Heart left ventricle (tissue), 16 donors: Measurements from ENCODE around the gene ACE2. TPM values are rescaled to one million over a fixed set of nuclear protein-coding genes. Genes with fewer than 3 reads are reported as not detected.
A peak's percentile ranks its signal among the peaks of the same experiment; 100 is the strongest.

Source experiments
- ATAC-seq, 4 donors: fragments of 200-7000 bp; cut with Tn5 transposase; one replicate each; pipeline ENCODE4 v1.9.1; 2020 to 2022; ENCODE audit warnings: moderate library complexity in 4 of 4, mild to moderate bottlenecking in 3 of 4, moderate number of reproducible peaks in 1 of 4
- DNase-seq, 5 donors: peaks; one replicate each; pipeline ENCODE4 v3.0.0-alpha.2; 2020
- H3K27ac ChIP-seq, 12 donors: fragments of 200-600 bp; sonication (generic) in 4 of 12; one replicate each; pipeline versions ENCODE4 v1.5.0 to v1.8.0; 2016 to 2022; ENCODE audit warnings: mild to moderate bottlenecking in 2 of 12
- H3K27me3 ChIP-seq, 9 donors: fragments of 200-600 bp; sonication (generic) in 2 of 9; one replicate each; pipeline versions ENCODE4 v1.5.1 to v1.8.0; 2016 to 2022; ENCODE audit warnings: mild to moderate bottlenecking in 3 of 9
- H3K36me3 ChIP-seq, 9 donors: fragments of 200-600 bp; sonication (generic) in 2 of 9; one replicate each; pipeline versions ENCODE4 v1.5.0 to v1.8.0; 2018 to 2022; ENCODE audit warnings: mild to moderate bottlenecking in 2 of 9
- H3K4me1 ChIP-seq, 12 donors: fragments of 200-600 bp; sonication (generic) in 4 of 12; one replicate each; pipeline versions ENCODE4 v1.5.0 to v1.8.0; 2016 to 2022; ENCODE audit warnings: mild to moderate bottlenecking in 3 of 12
- H3K4me3 ChIP-seq, 12 donors: fragments of 200-600 bp; sonication (generic) in 4 of 12; one replicate each; pipeline versions ENCODE4 v1.5.0 to v1.8.0; 2017 to 2022; ENCODE audit warnings: mild to moderate bottlenecking in 9 of 12, moderate library complexity in 4 of 12
- H3K9me3 ChIP-seq, 12 donors: fragments of 200-600 bp; sonication (generic) in 4 of 12; one replicate each; pipeline versions ENCODE4 v1.5.0 to v1.8.0; 2016 to 2022; ENCODE audit warnings: mild to moderate bottlenecking in 1 of 12
- POLR2A ChIP-seq, 2 donors: fragments of 450-650 bp; IDR thresholded peaks; one replicate each; pipeline ENCODE4 v1.6.1; 2017; ENCODE audit warnings: antibody characterized with exemption in 2 of 2, mild to moderate bottlenecking in 2 of 2, moderate library complexity in 2 of 2
- WGBS, 4 donors: extraction: QIAGEN DNeasy Blood & Tissue Kit in 2 of 4; methylation state at CpG; one replicate each; pipeline versions ENCODE4 v1.1.5 to v1.1.7; 2013 to 2018; 5-methylcytosine and 5-hydroxymethylcytosine counted together
- intact Hi-C, 10 donors: fragments of 100-400 bp; cut with DNase I; formaldehyde crosslinking; loops; one replicate each; pipeline versions ENCODE4 v1.11.1 to v1.14.2; 2022
- polyA plus RNA-seq, 2 donors: library from polyadenylated mRNA; stranded (reverse); fragments of 200-250 nt; gene quantifications; one replicate each; pipeline ENCODE4 v1.2.3, GENCODE V29; 2013
- total RNA-seq, 9 donors: library from RNA; depleted of rRNA in 2 of 9; stranded (reverse); fragments of >200 nt in 2 of 9; fragmentation: NEBNext Ultra II Directional in 3 of 9; extraction: Animal tissue kit (Norgen Biotek cat#: 25700) in 3 of 9; gene quantifications; one replicate each; pipeline versions ENCODE4 v1.1.0 to v1.2.4, GENCODE V29; 2016 to 2023
- TF ChIP-seq, protein P1 (sequence below), 12 donors: fragments of 200-600 bp; sonication (generic) in 4 of 12; IDR thresholded peaks; one replicate each; pipeline versions ENCODE4 v1.5.0 to v1.8.0; 2018 to 2022; ENCODE audit warnings: antibody characterized with exemption in 12 of 12, mild to moderate bottlenecking in 5 of 12
- donor health status: ischemic (EF 13 %, LVEDD 7.1; RV severe dilation, severe dysfunction).
- donor health status: healthy with polysubstance abuse.
- donor health status: DM: no; HTN: yes; CAD: no.
- donor health status: DM: no; HTN: no; CAD: no.
- donor health status: ischemic (EF 25% LVEDD 6.9; RV normal size, moderate dysfunction).
- donor health status: ischemic (EF 25% LVEDD 5.7; RV mildly dilated, moderate dysfunction).
- donor health status: healthy.
- donor health status: DM: yes; HTN: yes; CAD: no.
- donor health status: ischemic (EF 35%, LVEDD 5.7; RV mildly dilated, moderate dysfunction).
- donor health status: nonischemic (EF 11% LVEDD 7.7; RV severe dilation, severe dysfunction).
- donor health status: DM: yes; HTN: yes; CAD: no.
- donor health status: PGD.
- donor health status: ischemic (EF 29% LVEDD 5.4; RV normal size, mild dysfunction).
- donor health status: nonischemic (EF 23%, LVEDD 6.1; RV moderate dilation, normal function).

ACE2 gene
- total and polyA plus RNA-seq, 11 donors, result 5.0 to 59.4 (median 19.9) TPM

- H3K4me3 ChIP-seq, result no peak overlapping the region
- no peak for TF ChIP-seq POLR2A (IDR thresholded peaks at IDR 0.05)
- TF ChIP-seq, protein P1, sequence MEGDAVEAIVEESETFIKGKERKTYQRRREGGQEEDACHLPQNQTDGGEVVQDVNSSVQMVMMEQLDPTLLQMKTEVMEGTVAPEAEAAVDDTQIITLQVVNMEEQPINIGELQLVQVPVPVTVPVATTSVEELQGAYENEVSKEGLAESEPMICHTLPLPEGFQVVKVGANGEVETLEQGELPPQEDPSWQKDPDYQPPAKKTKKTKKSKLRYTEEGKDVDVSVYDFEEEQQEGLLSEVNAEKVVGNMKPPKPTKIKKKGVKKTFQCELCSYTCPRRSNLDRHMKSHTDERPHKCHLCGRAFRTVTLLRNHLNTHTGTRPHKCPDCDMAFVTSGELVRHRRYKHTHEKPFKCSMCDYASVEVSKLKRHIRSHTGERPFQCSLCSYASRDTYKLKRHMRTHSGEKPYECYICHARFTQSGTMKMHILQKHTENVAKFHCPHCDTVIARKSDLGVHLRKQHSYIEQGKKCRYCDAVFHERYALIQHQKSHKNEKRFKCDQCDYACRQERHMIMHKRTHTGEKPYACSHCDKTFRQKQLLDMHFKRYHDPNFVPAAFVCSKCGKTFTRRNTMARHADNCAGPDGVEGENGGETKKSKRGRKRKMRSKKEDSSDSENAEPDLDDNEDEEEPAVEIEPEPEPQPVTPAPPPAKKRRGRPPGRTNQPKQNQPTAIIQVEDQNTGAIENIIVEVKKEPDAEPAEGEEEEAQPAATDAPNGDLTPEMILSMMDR (IDR thresholded peaks at IDR 0.05), result no peak
- H3K4me1 ChIP-seq, result peaks cover 0 to 20% (median 2%) of the 10 kb centered on the region in 12 donors
- no peaks in the 10 kb centered on the region for H3K9me3 ChIP-seq
- peaks cover 0 to 31% (median 0%) of the 10 kb centered on the region in 9 donors for H3K27me3 ChIP-seq
- H3K27ac ChIP-seq, result no peak overlapping the region
- H3K36me3 ChIP-seq, result no peaks in the 10 kb centered on the region
- DNase-seq, result no peak
- no peak for ATAC-seq
- intact Hi-C loops, result no loop called here
These were observed 71.6 kb downstream of the ACE2 start for GRCh38 chrX:15529165-15529564.

GRCh38 chrX:15525664-15526416 lies 74.9 kb downstream of the ACE2 start:
- DNase-seq (no peak), ATAC-seq (no peak)
- no peak overlapping the region for H3K4me3 ChIP-seq
- H3K27ac ChIP-seq, result peak overlapping the region in 1 of 12 donors; percentile 32
- TF ChIP-seq, protein P1 (IDR thresholded peaks at IDR 0.05), result no peak
- no peak for TF ChIP-seq POLR2A (IDR thresholded peaks at IDR 0.05)
- peaks cover 0 to 34% (median 0%) of the 10 kb centered on the region in 9 donors for H3K27me3 ChIP-seq
- H3K4me1 ChIP-seq, result peaks cover 0 to 25% (median 2%) of the 10 kb centered on the region in 12 donors
- 50 to 64% (median 61%) methylated on average over 8 of the region's 8 CpGs for WGBS, 4 donors
- no peaks in the 10 kb centered on the region for H3K36me3 ChIP-seq
- no peaks in the 10 kb centered on the region for H3K9me3 ChIP-seq
- intact Hi-C loops, result no loop called here

DNA sequence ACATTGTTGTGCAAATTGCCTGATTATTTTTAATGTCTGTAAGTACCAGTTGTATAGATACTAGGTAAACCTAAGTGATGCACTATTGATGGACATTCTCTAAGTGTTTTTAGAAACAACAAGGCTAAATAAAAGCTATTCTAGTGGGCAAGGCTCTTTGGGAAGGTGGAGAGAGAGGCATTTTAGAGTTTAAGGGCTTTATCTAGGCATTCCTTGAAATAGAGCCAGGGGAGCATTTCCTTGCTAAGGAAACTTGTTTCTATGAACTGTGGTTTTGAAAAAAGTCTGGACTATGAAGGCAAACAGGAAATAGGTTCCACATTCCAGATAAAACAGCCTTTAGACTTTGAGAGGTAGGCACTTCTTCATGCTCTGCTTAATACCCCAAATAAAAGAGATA lies 76.3 kb downstream of the ACE2 start:
- ATAC-seq (peak in 2 of 4 donors; percentile 10 to 42), DNase-seq (no peak)
- Histone ChIP-seq H3K9me3 (peaks cover 0 to 4% (median 0%) of the 10 kb centered on the region in 12 donors), H3K27me3 (peaks cover 0 to 37% (median 0%) of the 10 kb centered on the region in 9 donors), H3K4me3 (no peak overlapping the region), H3K27ac (peak overlapping the region in 4 of 12 donors; percentile 19 to 43 (median 28)), H3K36me3 (no peaks in the 10 kb centered on the region), H3K4me1 (peaks cover 0 to 25% (median 2%) of the 10 kb centered on the region in 12 donors)
- TF ChIP-seq, protein P1 (IDR thresholded peaks at IDR 0.05), result no peak
- no peak for TF ChIP-seq POLR2A (IDR thresholded peaks at IDR 0.05)
- intact Hi-C loops, result no loop called here

- H3K27ac ChIP-seq, result no peak overlapping the region
- peaks cover 0 to 25% (median 2%) of the 10 kb centered on the region in 12 donors for H3K4me1 ChIP-seq
- no peak overlapping the region for H3K4me3 ChIP-seq
- no peaks in the 10 kb centered on the region for H3K36me3 ChIP-seq
- peaks cover 0 to 29% (median 0%) of the 10 kb centered on the region in 9 donors for H3K27me3 ChIP-seq
- intact Hi-C loops, result no loop called here
- DNase-seq, result no peak
- peaks cover 0 to 5% (median 0%) of the 10 kb centered on the region in 12 donors for H3K9me3 ChIP-seq
- no peak for ATAC-seq
- TF ChIP-seq, protein P1 (IDR thresholded peaks at IDR 0.05), result no peak
These were observed 77.7 kb downstream of the ACE2 start for GRCh38 chrX:15523088-15523487.
